H9 (cell line): ENCODE data around the gene MS4A18. TPM values are rescaled to one million over a fixed set of nuclear protein-coding genes. Genes with fewer than 3 reads are reported as not detected.

Experiments used
- DNase-seq: peaks from one replicate; pipeline ENCODE4 v3.0.0-alpha.2; 2017
- H2AFZ ChIP-seq: one replicate; pipeline ENCODE4 v1.6.1; 2013; ENCODE audit warnings: mild to moderate bottlenecking, low read length, control low read depth, moderate library complexity
- H2AK5ac ChIP-seq: 2 replicates; pipeline ENCODE4 v1.6.1; 2013; ENCODE audit warnings: low read length, control low read depth, mixed read lengths; ENCODE audit not compliant: insufficient read length
- H2BK120ac ChIP-seq: one replicate; pipeline ENCODE4 v1.6.1; 2013; ENCODE audit warnings: low read depth, mild to moderate bottlenecking, low read length, control low read depth, inconsistent platforms; ENCODE audit not compliant: poor library complexity, severe bottlenecking
- H2BK12ac ChIP-seq: 2 replicates; pipeline ENCODE4 v1.6.1; 2013; ENCODE audit warnings: low read length, control low read depth, mixed read lengths, low read depth; ENCODE audit not compliant: insufficient read length
- H2BK15ac ChIP-seq: 2 replicates; pipeline ENCODE4 v1.6.1; 2013; ENCODE audit warnings: low read depth, low read length, control low read depth
- H2BK20ac ChIP-seq: one replicate; pipeline ENCODE4 v1.6.1; 2013; ENCODE audit warnings: low read depth, mild to moderate bottlenecking, low read length, control low read depth, inconsistent platforms; ENCODE audit not compliant: poor library complexity, severe bottlenecking
- H2BK5ac ChIP-seq: 2 replicates; pipeline ENCODE4 v1.6.1; 2013; ENCODE audit warnings: low read length, control low read depth, mixed read lengths; ENCODE audit not compliant: insufficient read length
- H3K14ac ChIP-seq: 2 replicates; pipeline ENCODE4 v1.6.1; 2013; ENCODE audit warnings: low read length, control low read depth; ENCODE audit not compliant: insufficient read depth
- H3K18ac ChIP-seq: 2 replicates; pipeline ENCODE4 v1.6.1; 2013; ENCODE audit warnings: low read depth, mild to moderate bottlenecking, mixed read lengths, low read length, control low read depth; ENCODE audit not compliant: insufficient read length
- H3K23ac ChIP-seq: 2 replicates; pipeline ENCODE4 v1.6.1; 2013; ENCODE audit warnings: low read length, control low read depth, mixed read lengths, low read depth; ENCODE audit not compliant: insufficient read length
- H3K23me2 ChIP-seq: 2 replicates; pipeline ENCODE4 v1.6.1; 2013; ENCODE audit warnings: low read depth, mild to moderate bottlenecking, mixed read lengths, low read length, control low read depth; ENCODE audit not compliant: insufficient read length, poor library complexity, severe bottlenecking
- H3K27ac ChIP-seq: 2 replicates; pipeline ENCODE4 v1.5.1; 2013; ENCODE audit warnings: low read length, control low read depth, mixed read lengths, low read depth; ENCODE audit not compliant: insufficient read length
- H3K27me3 ChIP-seq: 2 replicates; pipeline ENCODE4 v1.6.1; 2013; ENCODE audit warnings: low read length, control low read depth, inconsistent platforms; ENCODE audit not compliant: insufficient read depth
- H3K4ac ChIP-seq: 2 replicates; pipeline ENCODE4 v1.6.1; 2013; ENCODE audit warnings: low read depth, mild to moderate bottlenecking, control low read depth, inconsistent platforms, low read length, moderate library complexity
- H3K4me1 ChIP-seq: 2 replicates; pipeline ENCODE4 v1.6.1; 2013; ENCODE audit warnings: low read length, control low read depth, inconsistent platforms; ENCODE audit not compliant: insufficient read depth
- H3K4me2 ChIP-seq: 2 replicates; pipeline ENCODE4 v1.6.1; 2013; ENCODE audit warnings: low read length, control low read depth, mixed read lengths; ENCODE audit not compliant: insufficient read length, insufficient read depth
- H3K56ac ChIP-seq: 2 replicates; pipeline ENCODE4 v1.6.1; 2013; ENCODE audit warnings: low read depth, mild to moderate bottlenecking, mixed read lengths, low read length, control low read depth; ENCODE audit not compliant: insufficient read length
- H3K79me1 ChIP-seq: 2 replicates; pipeline ENCODE4 v1.6.1; 2013; ENCODE audit warnings: low read depth, mild to moderate bottlenecking, moderate library complexity, low read length, control low read depth, inconsistent platforms; ENCODE audit not compliant: insufficient read depth, poor library complexity, severe bottlenecking
- H3K79me2 ChIP-seq: 2 replicates; pipeline ENCODE4 v1.6.1; 2013; ENCODE audit warnings: low read length, control low read depth, inconsistent platforms; ENCODE audit not compliant: insufficient read depth
- H3K9ac ChIP-seq: 2 replicates; pipeline ENCODE4 v1.6.1; 2013; ENCODE audit warnings: low read length, control low read depth, mixed read lengths; ENCODE audit not compliant: insufficient read length; ENCODE audit errors: extremely low read depth
- H3K9me3 ChIP-seq: one replicate; pipeline ENCODE4 v1.6.1; 2013; ENCODE audit warnings: low read depth, low read length, inconsistent platforms; ENCODE audit not compliant: control insufficient read depth
- H3T11ph ChIP-seq: one replicate; pipeline ENCODE4 v1.6.1; 2013; ENCODE audit warnings: mild to moderate bottlenecking, low read length, control low read depth, inconsistent platforms
- H4K20me1 ChIP-seq: one replicate; pipeline ENCODE4 v1.6.1; 2013; ENCODE audit not compliant: control insufficient read depth, insufficient read length, insufficient read depth
- H4K5ac ChIP-seq: 2 replicates; pipeline ENCODE4 v1.6.1; 2013; ENCODE audit warnings: low read depth, mild to moderate bottlenecking, mixed read lengths, low read length, control low read depth; ENCODE audit not compliant: insufficient read length
- H4K8ac ChIP-seq: replicated peaks from 2 replicates; pipeline ENCODE4 v1.6.1; 2013; ENCODE audit warnings: low read length, control low read depth, mixed read lengths, low read depth; ENCODE audit not compliant: insufficient read length
- H4K91ac ChIP-seq: 2 replicates; pipeline ENCODE4 v1.6.1; 2013; ENCODE audit warnings: low read depth, mild to moderate bottlenecking, moderate library complexity, mixed read lengths, low read length, control low read depth; ENCODE audit not compliant: insufficient read length
- H3K27ac Mint-ChIP-seq, 3 experiments: 2 replicates in 2 of 3; 3 replicates in 1 of 3; pipeline ENCODE4 v1.8.0; 2020 to 2021; ENCODE audit warnings: mixed read lengths in 3 of 3, mild to moderate bottlenecking in 1 of 3, moderate library complexity in 1 of 3
- H3K27me3 Mint-ChIP-seq: 2 replicates; pipeline ENCODE4 v1.8.0; 2021; ENCODE audit warnings: low read depth, mild to moderate bottlenecking, moderate library complexity, mixed read lengths
- H3K36me3 Mint-ChIP-seq, 3 experiments: 2 replicates in 2 of 3; 3 replicates in 1 of 3; pipeline ENCODE4 v1.8.0; 2020 to 2021; ENCODE audit warnings: low read depth in 3 of 3, mixed read lengths in 3 of 3; ENCODE audit not compliant: insufficient read depth in 1 of 3
- H3K4me1 Mint-ChIP-seq, 2 experiments: 2 replicates each; pipeline ENCODE4 v1.8.0; 2020; ENCODE audit warnings: mixed read lengths in 2 of 2
- H3K4me3 Mint-ChIP-seq, 2 experiments: 2 replicates in 1 of 2; 3 replicates in 1 of 2; pipeline ENCODE4 v1.8.0; 2020 to 2021; ENCODE audit warnings: mild to moderate bottlenecking in 2 of 2, mixed read lengths in 2 of 2, moderate library complexity in 1 of 2
- H3K9me3 Mint-ChIP-seq, 2 experiments: 2 replicates in 1 of 2; 3 replicates in 1 of 2; pipeline ENCODE4 v1.8.0; 2020; ENCODE audit warnings: mild to moderate bottlenecking in 2 of 2, mixed read lengths in 2 of 2, moderate library complexity in 1 of 2
- WGBS: extraction: QIAGEN DNeasy Blood & Tissue Kit; methylation state at CpG from one replicate; pipeline ENCODE4 v1.1.7; 2013; ENCODE audit warnings: missing lambda C conversion rate, low lambda C conversion rate, mixed read lengths; ENCODE audit not compliant: insufficient read length; ENCODE audit errors: extremely low coverage; 5-methylcytosine and 5-hydroxymethylcytosine counted together
- total RNA-seq: library from RNA; stranded (reverse); gene quantifications from 2 replicates; pipeline ENCODE4 v1.2.1, GENCODE V29; 2021
- TF ChIP-seq, protein P1 (sequence below): fragments of 200-600 bp; sonication (generic); conservative IDR thresholded peaks from 3 replicates; pipeline ENCODE4 v1.8.0; 2021; ENCODE audit warnings: antibody characterized with exemption, mild to moderate bottlenecking

The MS4A18 gene
- total RNA-seq, 1 experiment from 2014 or later, result not detected

DNA sequence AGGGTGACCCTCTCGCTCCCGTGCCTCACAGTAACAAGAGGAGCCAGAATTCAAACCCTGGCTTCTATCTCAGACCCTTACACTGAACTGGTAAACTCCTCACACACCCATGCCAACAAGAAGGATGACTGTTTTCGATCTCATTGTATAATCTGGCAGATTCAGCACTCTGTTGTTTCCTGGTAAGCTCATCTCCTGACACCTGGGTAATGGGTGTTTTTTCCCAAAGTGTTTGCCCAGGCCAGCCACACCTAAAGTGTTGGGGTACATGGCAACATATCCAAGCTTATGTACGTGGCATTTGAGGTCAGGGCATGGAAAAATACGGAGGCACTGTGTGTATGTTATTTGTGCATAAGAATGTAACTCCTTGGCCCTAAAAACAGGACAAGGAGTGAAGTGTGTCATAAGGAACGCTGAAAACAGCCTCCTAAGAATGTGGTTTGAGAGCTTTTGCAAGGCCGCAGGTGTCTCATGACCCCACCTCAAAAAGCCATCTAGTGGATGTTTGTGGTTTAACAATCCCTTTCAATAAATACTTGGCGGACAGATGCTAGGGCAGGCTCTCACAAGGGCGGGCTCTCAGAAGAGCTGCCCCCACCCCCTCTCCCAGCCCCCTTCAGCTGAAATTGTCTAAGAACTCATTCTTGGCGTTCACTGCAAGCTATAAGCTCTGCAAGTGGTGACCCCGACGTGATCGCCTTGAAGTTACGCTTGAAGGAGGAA is 31.9 kb downstream of the MS4A18 start, which contains the start of gene MS4A15:
Gene MS4A15, plus strand, starts transcription at position 561 of the 726 bp plus-strand sequence. CDS start 6,867 bp downstream, outside the sequence.
- no peak within 1 kb of the TSS for H2BK5ac ChIP-seq
- no peaks in the 10 kb centered on the region for H3K79me1 ChIP-seq
- H2BK12ac ChIP-seq, result no peak within 1 kb of the TSS
- H2BK15ac ChIP-seq, result no peak within 1 kb of the TSS
- no peak within 1 kb of the TSS for H3K14ac ChIP-seq
- no peak within 1 kb of the TSS for H3K56ac ChIP-seq
- no peak within 1 kb of the TSS for H3K18ac ChIP-seq
- H3K36me3 Mint-ChIP-seq, result peaks cover 0 to 8% (median 0%) of the 10 kb centered on the region in 3 experiments; a peak in 2 of 7 replicates
- no peak within 1 kb of the TSS for H3K9ac ChIP-seq
- no peak within 1 kb of the TSS for H2BK20ac ChIP-seq
- no peak within 1 kb of the TSS for H2AFZ ChIP-seq
- no CpG with 5 or more reads among the region's 14 CpGs for WGBS
- no peaks in the 10 kb centered on the region for H4K20me1 ChIP-seq
- H3K27ac Mint-ChIP-seq, result peak within 1 kb of the TSS in 1 of 3 experiments; percentile 53; a peak in 1 of 7 replicates
- peaks cover 3 to 6% of the 10 kb centered on the region in 2 experiments; a peak in 3 of 5 replicates for H3K9me3 Mint-ChIP-seq
- H3K4me1 ChIP-seq, result no peaks in the 10 kb centered on the region
- no peak within 1 kb of the TSS for H2BK120ac ChIP-seq
- H3K4ac ChIP-seq, result no peak within 1 kb of the TSS
- no peak within 1 kb of the TSS for H3K4me3 Mint-ChIP-seq
- peaks cover 6% of the 10 kb centered on the region; the same call in 1 of the 2 replicates for H3K27me3 Mint-ChIP-seq
- H3K9me3 ChIP-seq, result no peaks in the 10 kb centered on the region
- H3T11ph ChIP-seq, result no peak within 1 kb of the TSS
- H3K4me2 ChIP-seq, result no peak within 1 kb of the TSS
- peaks cover 0 to 3% of the 10 kb centered on the region in 2 experiments; a peak in 1 of 4 replicates for H3K4me1 Mint-ChIP-seq
- no peaks in the 10 kb centered on the region; the same call in none of the 2 replicates for H3K27me3 ChIP-seq
- TF ChIP-seq, protein P1, sequence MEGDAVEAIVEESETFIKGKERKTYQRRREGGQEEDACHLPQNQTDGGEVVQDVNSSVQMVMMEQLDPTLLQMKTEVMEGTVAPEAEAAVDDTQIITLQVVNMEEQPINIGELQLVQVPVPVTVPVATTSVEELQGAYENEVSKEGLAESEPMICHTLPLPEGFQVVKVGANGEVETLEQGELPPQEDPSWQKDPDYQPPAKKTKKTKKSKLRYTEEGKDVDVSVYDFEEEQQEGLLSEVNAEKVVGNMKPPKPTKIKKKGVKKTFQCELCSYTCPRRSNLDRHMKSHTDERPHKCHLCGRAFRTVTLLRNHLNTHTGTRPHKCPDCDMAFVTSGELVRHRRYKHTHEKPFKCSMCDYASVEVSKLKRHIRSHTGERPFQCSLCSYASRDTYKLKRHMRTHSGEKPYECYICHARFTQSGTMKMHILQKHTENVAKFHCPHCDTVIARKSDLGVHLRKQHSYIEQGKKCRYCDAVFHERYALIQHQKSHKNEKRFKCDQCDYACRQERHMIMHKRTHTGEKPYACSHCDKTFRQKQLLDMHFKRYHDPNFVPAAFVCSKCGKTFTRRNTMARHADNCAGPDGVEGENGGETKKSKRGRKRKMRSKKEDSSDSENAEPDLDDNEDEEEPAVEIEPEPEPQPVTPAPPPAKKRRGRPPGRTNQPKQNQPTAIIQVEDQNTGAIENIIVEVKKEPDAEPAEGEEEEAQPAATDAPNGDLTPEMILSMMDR, result peak; percentile 73
- H4K91ac ChIP-seq, result no peak within 1 kb of the TSS
- no peaks in the 10 kb centered on the region for H3K79me2 ChIP-seq
- DNase-seq, result peak; percentile 56
- no peak within 1 kb of the TSS for H3K23ac ChIP-seq
- no peak within 1 kb of the TSS for H4K5ac ChIP-seq
- H2AK5ac ChIP-seq, result no peak within 1 kb of the TSS
- no peaks in the 10 kb centered on the region for H3K23me2 ChIP-seq
- H4K8ac ChIP-seq, result no peak within 1 kb of the TSS
- no peak within 1 kb of the TSS for H3K27ac ChIP-seq
